IPS-18a (cell line): ENCODE data around the gene NCAPH2.
A peak's percentile ranks its signal among the peaks of the same experiment; 100 is the strongest.

ENCODE experiments used
- H3K27ac ChIP-seq: one replicate; pipeline ENCODE4 v1.5.1; 2013; ENCODE audit warnings: low read length
- H3K27me3 ChIP-seq: one replicate; pipeline ENCODE4 v1.6.1; 2013; ENCODE audit warnings: mild to moderate bottlenecking, low read length; ENCODE audit not compliant: control insufficient read depth, insufficient read depth
- H3K36me3 ChIP-seq: one replicate; pipeline ENCODE4 v1.6.1; 2013; ENCODE audit warnings: low read depth, low read length; ENCODE audit not compliant: control insufficient read depth
- H3K4me1 ChIP-seq: one replicate; pipeline ENCODE4 v1.6.1; 2013; ENCODE audit warnings: low read depth, low read length; ENCODE audit not compliant: control insufficient read depth
- H3K4me3 ChIP-seq: one replicate; pipeline ENCODE4 v1.5.1; 2013; ENCODE audit warnings: low read length
- H3K9ac ChIP-seq: one replicate; pipeline ENCODE4 v1.6.1; 2013; ENCODE audit warnings: mild to moderate bottlenecking, low read length, moderate library complexity
- H3K9me3 ChIP-seq: one replicate; pipeline ENCODE4 v1.6.1; 2013; ENCODE audit warnings: low read depth, low read length; ENCODE audit not compliant: control insufficient read depth

Gene NCAPH2

DNA sequence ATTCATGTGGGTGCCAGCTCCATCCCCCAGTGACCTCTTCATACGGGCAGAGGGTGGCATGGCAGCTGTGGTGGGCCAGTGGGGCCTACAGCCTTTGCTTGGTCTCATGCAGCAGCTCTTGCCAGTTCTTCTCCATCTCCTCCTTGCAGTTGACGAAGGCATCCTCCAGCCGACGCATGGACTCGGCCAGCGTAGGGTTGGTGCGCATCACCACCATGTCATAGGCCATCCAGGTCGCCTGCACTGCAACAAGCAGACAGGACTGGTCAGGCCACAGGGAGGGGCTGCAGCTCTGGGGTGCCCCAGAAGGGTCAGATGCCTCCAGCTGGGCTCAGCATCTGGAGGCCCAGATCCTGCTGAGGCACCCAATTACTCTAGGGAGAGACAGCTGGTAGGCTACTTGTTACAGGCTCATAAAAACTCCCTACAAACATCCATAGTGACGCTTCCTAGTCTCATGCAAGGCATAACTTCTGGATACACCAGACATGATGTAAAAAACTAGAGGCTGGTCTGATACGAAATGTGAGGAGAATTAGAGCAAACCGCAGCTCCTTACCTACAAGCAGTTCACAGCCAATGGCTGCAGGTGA is 43.2 kb downstream of the NCAPH2 start:
- Histone ChIP-seq H3K4me3 (no peak overlapping the region), H3K4me1 (peaks cover 3% of the 10 kb centered on the region), H3K27ac (no peak overlapping the region), H3K9me3 (no peaks in the 10 kb centered on the region), H3K27me3 (no peaks in the 10 kb centered on the region), H3K9ac (no peak overlapping the region), H3K36me3 (no peaks in the 10 kb centered on the region)

DNA sequence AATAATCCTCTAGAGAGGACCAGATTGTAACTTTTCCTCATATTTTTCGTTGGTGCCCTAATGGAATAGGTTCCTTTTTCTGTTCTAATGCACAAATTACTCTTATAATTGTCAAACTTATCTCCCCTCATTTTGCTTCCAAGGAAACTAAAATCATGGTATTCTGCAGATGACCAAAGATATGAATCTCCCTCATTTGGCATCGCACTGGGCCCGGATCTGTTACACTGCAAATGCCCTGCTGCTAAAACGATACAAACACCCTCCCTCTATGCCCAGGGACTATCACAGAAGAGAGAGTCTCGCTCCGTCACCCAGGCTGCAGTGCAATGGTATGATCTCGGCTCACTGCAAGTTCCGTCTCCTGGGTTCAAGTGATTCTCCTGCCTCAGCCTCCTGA is 45.3 kb downstream of the NCAPH2 start:
- Histone ChIP-seq H3K9me3 (no peaks in the 10 kb centered on the region), H3K27ac (no peak overlapping the region), H3K4me3 (no peak overlapping the region), H3K36me3 (no peaks in the 10 kb centered on the region), H3K4me1 (peaks cover 3% of the 10 kb centered on the region), H3K27me3 (no peaks in the 10 kb centered on the region), H3K9ac (no peak overlapping the region)

DNA sequence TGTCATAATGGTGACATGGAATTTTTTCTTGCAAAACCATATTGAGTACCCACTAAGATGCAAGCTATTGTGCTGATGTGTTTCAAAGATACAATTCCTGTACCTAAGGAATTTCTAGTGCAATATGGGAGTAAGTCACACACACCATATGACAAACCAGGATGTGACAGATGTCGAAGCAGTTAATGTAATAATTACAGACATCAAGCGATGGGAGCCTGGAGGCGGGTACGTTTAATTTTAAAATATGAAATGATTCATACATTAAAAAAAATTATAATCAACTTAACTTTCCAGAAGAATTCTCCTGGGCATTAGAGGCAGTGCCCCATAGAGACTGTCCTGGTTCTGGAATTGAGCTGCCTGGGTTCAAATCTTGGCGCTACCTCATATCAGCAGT is 48.7 kb downstream of the NCAPH2 start:
- Histone ChIP-seq H3K27ac (no peak overlapping the region), H3K4me1 (peaks cover 3% of the 10 kb centered on the region), H3K27me3 (no peaks in the 10 kb centered on the region), H3K9me3 (no peaks in the 10 kb centered on the region), H3K4me3 (no peak overlapping the region), H3K36me3 (no peaks in the 10 kb centered on the region), H3K9ac (no peak overlapping the region)

GRCh38 chr22:50560034-50560433 is 52.0 kb downstream of the NCAPH2 start:
- H3K27me3 ChIP-seq: peaks cover 16% of the 10 kb centered on the region
- H3K9me3 ChIP-seq: no peaks in the 10 kb centered on the region
- no peak overlapping the region for H3K27ac ChIP-seq
- H3K36me3 ChIP-seq: no peaks in the 10 kb centered on the region
- no peak overlapping the region for H3K9ac ChIP-seq
- H3K4me1 ChIP-seq: peaks cover 3% of the 10 kb centered on the region
- H3K4me3 ChIP-seq: no peak overlapping the region

DNA sequence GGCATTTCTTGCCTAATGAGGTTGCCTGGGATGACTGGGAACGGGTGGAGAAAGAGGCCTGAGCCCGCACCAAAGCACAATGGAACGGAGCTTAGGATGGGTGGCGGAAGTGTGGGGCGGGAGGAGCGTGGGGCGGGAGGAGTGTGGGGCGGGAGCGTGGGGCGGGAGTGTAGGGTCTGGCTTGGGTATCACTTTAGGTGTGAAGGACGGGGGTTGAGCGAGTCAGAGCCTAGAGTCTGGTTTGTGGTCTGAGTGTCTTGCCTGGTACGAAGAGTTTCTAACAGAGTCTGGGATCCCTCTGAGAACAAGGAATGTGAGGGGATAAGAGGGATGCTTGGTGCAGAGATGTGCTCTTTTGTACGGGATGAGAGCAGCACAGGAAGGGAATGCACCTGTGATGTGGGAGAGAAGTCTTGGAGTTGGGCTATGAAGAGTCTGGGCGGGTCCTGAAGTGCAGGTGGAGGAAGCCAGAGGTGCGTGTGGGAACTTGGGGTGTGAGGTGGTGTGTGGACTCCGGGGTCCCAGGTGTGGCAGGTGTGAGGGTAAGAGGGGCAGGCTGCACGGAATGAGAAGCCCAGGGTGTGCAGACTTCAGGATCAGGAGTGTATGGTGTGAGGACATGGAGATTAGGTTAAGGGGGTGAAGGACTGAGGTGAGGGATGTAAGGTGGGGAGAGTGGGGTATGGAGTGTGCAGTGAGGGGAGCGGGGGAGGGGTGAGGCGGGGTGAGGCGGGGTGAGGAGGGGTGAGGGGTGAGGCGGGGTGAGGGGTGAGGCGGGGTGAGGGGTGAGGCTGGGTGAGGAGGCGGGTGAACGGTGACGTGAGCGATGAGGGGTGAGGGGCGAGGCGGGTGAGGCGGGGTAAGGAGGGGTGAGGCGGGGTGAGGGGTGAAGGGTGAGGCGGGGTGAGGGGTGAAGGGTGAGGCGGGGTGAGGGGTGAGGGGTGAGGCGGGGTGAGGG is 53.7 kb downstream of the NCAPH2 start:
- no peaks in the 10 kb centered on the region for H3K36me3 ChIP-seq
- H3K27me3 ChIP-seq: peaks cover 16% of the 10 kb centered on the region
- H3K4me3 ChIP-seq: no peak overlapping the region
- no peaks in the 10 kb centered on the region for H3K4me1 ChIP-seq
- H3K9ac ChIP-seq: no peak overlapping the region
- no peak overlapping the region for H3K27ac ChIP-seq
- no peaks in the 10 kb centered on the region for H3K9me3 ChIP-seq

DNA sequence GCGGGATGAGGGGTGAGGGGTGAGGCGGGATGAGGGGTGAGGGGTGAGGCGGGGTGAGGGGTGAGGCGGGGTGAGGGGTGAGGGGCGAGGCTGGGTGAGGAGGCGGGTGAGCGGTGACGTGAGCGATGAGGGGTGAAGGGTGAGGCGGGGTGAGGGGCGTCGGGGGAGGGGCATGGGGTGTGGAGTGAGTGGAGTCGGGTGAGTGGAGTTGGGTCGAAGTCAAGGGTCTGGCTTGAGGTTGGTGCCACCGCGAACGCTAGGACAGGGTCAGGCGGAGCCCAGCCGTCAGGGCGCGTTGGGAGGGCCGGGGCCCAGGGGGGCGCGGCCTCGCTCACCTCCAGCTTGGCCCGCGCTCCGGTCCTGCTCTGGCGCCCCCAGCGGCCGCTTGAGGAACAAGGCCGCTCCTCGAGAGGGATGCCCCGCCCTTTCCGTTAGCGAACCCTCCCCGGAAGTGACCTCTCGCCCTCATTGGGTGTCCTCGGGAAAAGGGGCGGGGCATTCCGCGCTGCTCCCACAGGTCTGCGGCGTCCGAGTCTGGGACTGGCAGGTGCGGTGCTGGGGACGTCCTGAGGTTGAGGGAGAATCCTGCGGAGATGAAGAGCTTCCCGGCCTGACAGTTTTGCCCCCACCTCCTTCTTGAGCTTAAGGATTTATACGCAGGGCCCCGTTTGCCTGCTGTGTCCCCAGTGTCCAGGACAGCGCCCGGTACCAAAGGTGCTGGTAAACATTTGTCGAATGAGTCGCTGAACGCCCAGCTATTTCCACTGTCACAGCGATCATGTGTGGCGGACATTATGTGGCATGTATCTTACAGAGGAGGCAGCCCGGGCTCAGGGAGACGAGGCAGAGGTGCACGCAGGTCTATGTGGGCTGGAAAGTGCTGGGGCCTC is 54.7 kb downstream of the NCAPH2 start, which contains the start of gene SYCE3:
Gene SYCE3, minus strand, starts transcription at position 397 of the 890 bp plus-strand sequence. CDS start 6,514 bp downstream, outside the sequence.
- H3K4me3 ChIP-seq: peak within 1 kb of the TSS; percentile 91
- peaks cover 3% of the 10 kb centered on the region for H3K36me3 ChIP-seq
- no peak within 1 kb of the TSS for H3K27ac ChIP-seq
- no peak within 1 kb of the TSS for H3K9ac ChIP-seq
- H3K9me3 ChIP-seq: no peaks in the 10 kb centered on the region
- H3K27me3 ChIP-seq: peaks cover 16% of the 10 kb centered on the region
- H3K4me1 ChIP-seq: no peaks in the 10 kb centered on the region

DNA sequence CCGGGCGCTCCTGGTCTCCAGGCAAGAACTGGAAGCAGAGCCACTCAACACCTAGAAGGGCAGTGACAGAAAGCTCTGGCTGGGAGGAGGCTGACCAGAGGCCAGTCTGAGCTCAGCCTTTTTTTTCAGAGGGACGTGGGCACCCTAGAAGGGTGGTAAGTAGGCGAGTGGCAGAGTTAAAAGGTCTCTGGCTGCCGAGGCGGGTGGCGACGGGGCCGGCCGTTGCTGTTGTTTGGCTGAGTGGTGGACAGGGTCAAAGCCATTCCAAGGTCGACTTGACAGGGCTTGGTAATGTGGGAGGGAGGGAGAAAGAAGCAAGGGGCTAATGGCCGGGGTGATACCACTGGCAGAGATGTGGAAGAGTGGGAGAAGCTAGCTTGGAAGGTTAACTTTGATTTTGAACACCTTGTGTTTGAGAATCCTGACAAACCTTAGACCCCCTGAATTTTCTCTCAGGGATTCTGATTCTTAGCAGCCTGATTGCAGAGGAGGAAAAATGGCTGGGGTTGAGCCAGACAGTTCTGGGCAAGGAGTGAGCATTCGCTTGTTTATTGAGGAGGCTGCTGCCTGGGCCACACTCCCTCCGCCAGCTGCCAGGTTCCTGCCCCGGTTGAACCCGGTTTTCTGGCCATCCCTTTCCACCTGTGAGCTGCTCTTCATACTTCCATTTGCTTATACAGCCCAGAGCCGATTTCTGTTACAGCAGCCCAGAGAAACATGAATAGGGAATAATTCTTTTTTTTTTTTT is 55.6 kb downstream of the NCAPH2 start:
- Histone ChIP-seq H3K9me3 (no peaks in the 10 kb centered on the region), H3K27me3 (peaks cover 16% of the 10 kb centered on the region), H3K9ac (no peak overlapping the region), H3K36me3 (peaks cover 6% of the 10 kb centered on the region), H3K4me3 (peak overlapping the region; percentile 91), H3K4me1 (no peaks in the 10 kb centered on the region), H3K27ac (no peak overlapping the region)

GRCh38 chr22:50564289-50564688 is 56.3 kb downstream of the NCAPH2 start:
- H3K4me1 ChIP-seq: no peaks in the 10 kb centered on the region
- no peak overlapping the region for H3K27ac ChIP-seq
- peaks cover 16% of the 10 kb centered on the region for H3K27me3 ChIP-seq
- H3K9ac ChIP-seq: no peak overlapping the region
- no peak overlapping the region for H3K4me3 ChIP-seq
- peaks cover 12% of the 10 kb centered on the region for H3K36me3 ChIP-seq
- no peaks in the 10 kb centered on the region for H3K9me3 ChIP-seq

DNA sequence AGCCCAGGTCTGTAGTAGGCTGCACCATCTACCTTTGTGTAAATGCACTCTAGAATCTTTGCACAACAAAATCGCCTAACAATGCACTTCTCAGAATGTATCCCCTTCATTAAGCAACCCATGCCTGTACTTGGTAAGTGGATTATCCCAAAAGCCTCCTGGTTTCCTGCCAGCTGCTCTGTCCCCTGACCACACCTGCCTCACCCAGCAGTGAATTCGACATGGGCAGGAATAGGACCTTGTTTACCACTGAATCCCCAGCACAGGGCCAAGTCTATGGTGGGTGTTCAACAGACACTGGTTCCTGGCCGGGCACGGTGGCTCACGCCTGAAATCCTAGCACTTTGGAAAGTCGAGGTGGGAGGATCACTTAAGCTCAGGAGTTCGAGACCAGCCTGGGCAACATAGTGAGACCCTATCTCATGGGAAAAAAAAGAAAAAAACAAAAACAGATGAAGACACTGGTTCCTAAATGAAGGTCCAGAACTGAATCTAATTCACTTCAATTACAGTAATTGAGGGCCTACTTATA is 59.8 kb downstream of the NCAPH2 start:
- H3K36me3 ChIP-seq: peaks cover 42% of the 10 kb centered on the region
- no peak overlapping the region for H3K27ac ChIP-seq
- H3K4me1 ChIP-seq: no peaks in the 10 kb centered on the region
- H3K27me3 ChIP-seq: peaks cover 16% of the 10 kb centered on the region
- H3K9me3 ChIP-seq: no peaks in the 10 kb centered on the region
- H3K4me3 ChIP-seq: no peak overlapping the region
- H3K9ac ChIP-seq: no peak overlapping the region

DNA sequence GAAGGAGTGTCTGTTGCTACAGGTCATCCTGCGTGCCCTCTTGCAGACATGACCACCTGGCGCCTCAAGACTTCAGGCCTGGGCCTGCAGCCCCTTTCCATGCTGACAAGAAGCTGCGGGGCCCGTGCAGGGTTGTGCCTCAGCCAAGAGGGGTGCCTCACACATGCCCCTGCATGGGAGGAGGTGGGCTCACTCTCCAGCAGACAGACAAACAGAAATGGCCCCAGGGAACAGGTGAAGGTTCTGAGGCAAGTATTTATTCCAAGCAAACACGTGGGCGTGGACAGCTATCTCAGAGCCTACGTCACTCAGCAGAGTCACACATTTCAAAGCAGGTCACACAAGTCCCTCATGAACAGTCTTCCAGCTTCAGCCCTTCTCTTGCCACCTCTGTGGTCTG is 60.6 kb downstream of the NCAPH2 start:
- Histone ChIP-seq H3K9me3 (no peaks in the 10 kb centered on the region), H3K27me3 (peaks cover 10% of the 10 kb centered on the region), H3K36me3 (peaks cover 42% of the 10 kb centered on the region), H3K4me1 (no peaks in the 10 kb centered on the region), H3K27ac (no peak overlapping the region), H3K4me3 (no peak overlapping the region), H3K9ac (no peak overlapping the region)
